ENCODE results near the gene PNMT. TPM values are rescaled to one million over a fixed set of nuclear protein-coding genes. Genes with fewer than 3 reads are reported as not detected.

The PNMT gene
- total RNA-seq, 4 donors from 2014 or later, result 1.4 to 28.1 (median 1.8) TPM

DNA sequence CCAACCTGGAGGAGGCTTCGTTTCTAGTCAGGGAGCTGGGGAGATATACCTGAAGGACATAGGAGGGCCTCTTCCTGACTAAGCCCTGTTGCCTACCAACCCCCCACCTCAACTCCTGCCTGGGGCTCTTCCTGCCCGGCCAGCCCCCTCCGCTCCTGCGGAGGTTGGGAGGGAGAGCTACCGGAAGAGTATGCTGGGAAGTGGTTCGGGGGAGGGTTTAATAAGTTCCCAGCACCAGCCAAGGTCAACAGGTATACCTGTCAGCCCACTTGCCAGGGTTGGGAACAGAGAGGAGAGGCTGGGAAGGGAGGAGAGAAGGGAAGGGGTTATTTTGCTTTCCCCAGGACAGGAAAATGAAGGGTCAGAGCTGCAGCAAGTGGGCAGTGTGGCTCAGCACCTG lies 36.9 kb upstream of the PNMT start:
- H3K27me3 ChIP-seq, result no peaks in the 10 kb centered on the region
- peak overlapping the region in 3 of 4 donors; percentile 82 to 97 (median 91) for H3K27ac ChIP-seq
- DNase-seq, result peak in 1 of 3 donors; percentile 69
- H3K4me3 ChIP-seq, result peak overlapping the region in 2 of 4 donors; percentile 7 to 9
- H3K9me3 ChIP-seq, result no peaks in the 10 kb centered on the region
- peaks cover 6 to 45% (median 11%) of the 10 kb centered on the region in 4 donors for H3K4me1 ChIP-seq
- TF ChIP-seq, protein P1, sequence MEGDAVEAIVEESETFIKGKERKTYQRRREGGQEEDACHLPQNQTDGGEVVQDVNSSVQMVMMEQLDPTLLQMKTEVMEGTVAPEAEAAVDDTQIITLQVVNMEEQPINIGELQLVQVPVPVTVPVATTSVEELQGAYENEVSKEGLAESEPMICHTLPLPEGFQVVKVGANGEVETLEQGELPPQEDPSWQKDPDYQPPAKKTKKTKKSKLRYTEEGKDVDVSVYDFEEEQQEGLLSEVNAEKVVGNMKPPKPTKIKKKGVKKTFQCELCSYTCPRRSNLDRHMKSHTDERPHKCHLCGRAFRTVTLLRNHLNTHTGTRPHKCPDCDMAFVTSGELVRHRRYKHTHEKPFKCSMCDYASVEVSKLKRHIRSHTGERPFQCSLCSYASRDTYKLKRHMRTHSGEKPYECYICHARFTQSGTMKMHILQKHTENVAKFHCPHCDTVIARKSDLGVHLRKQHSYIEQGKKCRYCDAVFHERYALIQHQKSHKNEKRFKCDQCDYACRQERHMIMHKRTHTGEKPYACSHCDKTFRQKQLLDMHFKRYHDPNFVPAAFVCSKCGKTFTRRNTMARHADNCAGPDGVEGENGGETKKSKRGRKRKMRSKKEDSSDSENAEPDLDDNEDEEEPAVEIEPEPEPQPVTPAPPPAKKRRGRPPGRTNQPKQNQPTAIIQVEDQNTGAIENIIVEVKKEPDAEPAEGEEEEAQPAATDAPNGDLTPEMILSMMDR (IDR thresholded peaks at IDR 0.05), result no peak
- TF ChIP-seq POLR2A (IDR thresholded peaks at IDR 0.05), result peak in 1 of 2 donors; percentile 43
- no peaks in the 10 kb centered on the region for H3K36me3 ChIP-seq

DNA sequence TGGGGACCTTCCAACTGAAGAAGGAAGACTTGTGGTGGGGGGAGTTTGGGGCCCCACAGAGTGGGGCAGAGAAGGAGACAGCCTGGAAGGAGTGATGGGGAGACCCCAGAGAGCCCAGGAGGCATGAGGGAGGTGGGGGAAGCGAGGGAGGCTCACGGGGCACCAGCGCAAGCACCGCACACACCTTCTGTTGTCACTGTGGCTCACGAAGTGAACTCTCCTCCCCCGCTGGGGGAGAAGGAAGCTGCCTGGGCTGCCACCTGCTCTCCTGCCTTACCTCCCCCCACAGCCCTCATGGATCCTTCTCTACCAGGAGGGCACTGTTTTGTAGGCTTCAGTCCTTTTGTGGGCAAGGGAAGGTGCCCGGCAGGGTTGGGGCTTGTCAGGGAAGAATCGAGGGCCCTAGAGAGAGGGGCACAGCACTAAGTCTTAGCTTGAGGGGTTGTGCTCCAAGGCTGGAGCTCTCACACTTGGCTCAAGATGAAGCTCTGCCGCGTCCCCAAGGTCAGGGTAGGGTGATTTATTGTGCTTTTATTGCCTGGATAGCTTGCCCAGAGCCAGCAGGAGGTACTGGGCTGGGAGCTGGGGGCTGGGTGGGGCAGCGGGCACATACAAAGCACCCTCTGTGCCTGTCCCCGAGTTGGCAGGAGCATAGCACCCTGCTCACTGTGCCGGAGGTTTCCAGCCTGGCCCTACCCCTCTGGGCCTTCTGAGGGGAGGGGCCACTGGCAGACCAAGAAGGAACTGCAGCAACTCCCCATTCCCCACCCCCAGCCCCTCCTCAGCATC lies 35.9 kb upstream of the PNMT start:
- TF ChIP-seq POLR2A (IDR thresholded peaks at IDR 0.05), result peak; percentile 45 to 73
- TF ChIP-seq, protein P1 (IDR thresholded peaks at IDR 0.05), result peak in 3 of 6 experiments; percentile 25 to 28 (median 26)
- DNase-seq, result peak in 2 of 3 donors; percentile 92
- Histone ChIP-seq H3K36me3 (no peaks in the 10 kb centered on the region), H3K9me3 (no peaks in the 10 kb centered on the region), H3K4me3 (peak overlapping the region in 2 of 4 donors; percentile 9 to 34), H3K27ac (peak overlapping the region in 3 of 4 donors; percentile 82 to 97 (median 91)), H3K4me1 (peaks cover 9 to 39% (median 9%) of the 10 kb centered on the region in 4 donors), H3K27me3 (no peaks in the 10 kb centered on the region)

DNA sequence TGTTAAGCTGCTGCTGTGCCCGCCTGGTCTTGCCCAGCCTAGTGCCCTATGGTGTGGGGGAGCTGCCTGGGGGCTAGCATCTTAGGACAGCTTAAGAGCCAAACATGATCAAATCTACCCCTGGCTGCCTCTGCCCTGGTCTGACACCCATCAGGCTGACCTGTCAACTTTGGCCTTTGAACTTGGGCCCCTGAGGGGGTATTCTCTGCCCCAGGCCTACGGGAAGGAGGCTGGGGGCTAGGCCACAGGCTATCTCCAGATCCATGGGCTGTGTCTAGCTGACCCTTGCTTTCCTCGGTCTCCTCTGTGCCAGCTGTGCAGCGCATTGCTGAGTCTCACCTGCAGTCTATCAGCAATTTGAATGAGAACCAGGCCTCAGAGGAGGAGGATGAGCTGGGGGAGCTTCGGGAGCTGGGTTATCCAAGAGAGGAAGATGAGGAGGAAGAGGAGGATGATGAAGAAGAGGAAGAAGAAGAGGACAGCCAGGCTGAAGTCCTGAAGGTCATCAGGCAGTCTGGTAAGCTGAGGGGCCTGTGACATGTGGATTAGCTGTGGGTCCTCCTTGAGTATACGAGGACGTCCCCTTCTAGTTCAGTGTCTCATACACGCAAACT lies 34.6 kb upstream of the PNMT start:
- H3K27me3 ChIP-seq, result no peaks in the 10 kb centered on the region
- no peak overlapping the region for H3K4me3 ChIP-seq
- peaks cover 9 to 47% (median 18%) of the 10 kb centered on the region in 4 donors for H3K4me1 ChIP-seq
- H3K9me3 ChIP-seq, result no peaks in the 10 kb centered on the region
- DNase-seq, result no peak
- TF ChIP-seq, protein P1 (IDR thresholded peaks at IDR 0.05), result no peak
- TF ChIP-seq POLR2A (IDR thresholded peaks at IDR 0.05), result no peak
- no peaks in the 10 kb centered on the region for H3K36me3 ChIP-seq
- peak overlapping the region in 3 of 4 donors; percentile 60 to 97 (median 91) for H3K27ac ChIP-seq

DNA sequence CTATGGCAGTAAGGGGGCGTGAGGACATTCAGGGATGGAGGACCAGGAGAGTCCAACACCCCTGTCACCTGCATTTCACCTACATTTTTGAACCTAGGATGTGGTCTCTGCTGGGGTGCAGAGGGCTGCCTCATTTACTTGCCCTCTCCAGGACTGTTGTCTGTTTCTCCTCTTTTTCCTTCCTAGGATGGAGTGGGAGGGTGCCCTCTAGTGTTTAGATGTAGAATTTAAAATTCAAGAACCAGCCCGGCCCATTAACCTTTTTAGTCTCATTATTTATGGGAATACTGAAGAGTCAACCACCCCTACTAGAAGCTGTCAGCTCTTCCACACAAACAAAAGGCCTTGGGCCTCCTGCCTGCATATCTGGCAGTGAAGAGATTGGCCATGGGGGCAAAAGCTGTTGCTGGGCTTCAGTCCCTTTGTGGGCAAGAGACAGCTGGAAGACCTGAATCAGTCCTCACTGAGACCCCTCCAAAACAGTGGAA lies 33.8 kb upstream of the PNMT start:
- DNase-seq, result no peak
- peak overlapping the region in 2 of 4 donors; percentile 91 to 97 for H3K27ac ChIP-seq
- H3K27me3 ChIP-seq, result no peaks in the 10 kb centered on the region
- H3K9me3 ChIP-seq, result no peaks in the 10 kb centered on the region
- H3K4me1 ChIP-seq, result peaks cover 9 to 53% (median 18%) of the 10 kb centered on the region in 4 donors
- no peaks in the 10 kb centered on the region for H3K36me3 ChIP-seq
- no peak overlapping the region for H3K4me3 ChIP-seq
- no peak for TF ChIP-seq POLR2A (IDR thresholded peaks at IDR 0.05)
- TF ChIP-seq, protein P1 (IDR thresholded peaks at IDR 0.05), result peak; percentile 68 to 86 (median 80)

DNA sequence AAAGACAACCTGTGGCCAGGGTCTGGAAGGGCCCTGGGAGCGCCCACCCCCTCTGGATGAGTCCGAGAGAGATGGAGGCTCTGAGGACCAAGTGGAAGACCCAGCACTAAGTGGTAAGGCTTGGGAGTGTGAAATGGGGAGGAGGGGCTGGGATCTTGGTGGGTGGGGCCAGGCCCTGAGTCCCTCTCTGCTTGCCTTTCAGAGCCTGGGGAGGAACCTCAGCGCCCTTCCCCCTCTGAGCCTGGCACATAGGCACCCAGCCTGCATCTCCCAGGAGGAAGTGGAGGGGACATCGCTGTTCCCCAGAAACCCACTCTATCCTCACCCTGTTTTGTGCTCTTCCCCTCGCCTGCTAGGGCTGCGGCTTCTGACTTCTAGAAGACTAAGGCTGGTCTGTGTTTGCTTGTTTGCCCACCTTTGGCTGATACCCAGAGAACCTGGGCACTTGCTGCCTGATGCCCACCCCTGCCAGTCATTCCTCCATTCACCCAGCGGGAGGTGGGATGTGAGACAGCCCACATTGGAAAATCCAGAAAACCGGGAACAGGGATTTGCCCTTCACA lies 32.6 kb upstream of the PNMT start:
- H3K9me3 ChIP-seq, result no peaks in the 10 kb centered on the region
- no peak overlapping the region for H3K4me3 ChIP-seq
- no peaks in the 10 kb centered on the region for H3K27me3 ChIP-seq
- peaks cover 5 to 66% (median 18%) of the 10 kb centered on the region in 4 donors for H3K4me1 ChIP-seq
- no peak for DNase-seq
- H3K27ac ChIP-seq, result peak overlapping the region in 1 of 4 donors; percentile 95
- TF ChIP-seq, protein P1 (IDR thresholded peaks at IDR 0.05), result no peak
- no peak for TF ChIP-seq POLR2A (IDR thresholded peaks at IDR 0.05)
- H3K36me3 ChIP-seq, result no peaks in the 10 kb centered on the region
